VCaP (cell line): ENCODE measurements around the gene PRMT2.

Experiments
- H3K27ac ChIP-seq: fragments of 450-650 bp; 2 replicates; pipeline ENCODE4 v1.5.1; 2017
- TF ChIP-seq, protein P1 (sequence below): fragments of 450-650 bp; conservative IDR thresholded peaks from 2 replicates; pipeline ENCODE4 v1.5.1; 2017; ENCODE audit warnings: mild to moderate bottlenecking, moderate library complexity

Gene PRMT2

DNA sequence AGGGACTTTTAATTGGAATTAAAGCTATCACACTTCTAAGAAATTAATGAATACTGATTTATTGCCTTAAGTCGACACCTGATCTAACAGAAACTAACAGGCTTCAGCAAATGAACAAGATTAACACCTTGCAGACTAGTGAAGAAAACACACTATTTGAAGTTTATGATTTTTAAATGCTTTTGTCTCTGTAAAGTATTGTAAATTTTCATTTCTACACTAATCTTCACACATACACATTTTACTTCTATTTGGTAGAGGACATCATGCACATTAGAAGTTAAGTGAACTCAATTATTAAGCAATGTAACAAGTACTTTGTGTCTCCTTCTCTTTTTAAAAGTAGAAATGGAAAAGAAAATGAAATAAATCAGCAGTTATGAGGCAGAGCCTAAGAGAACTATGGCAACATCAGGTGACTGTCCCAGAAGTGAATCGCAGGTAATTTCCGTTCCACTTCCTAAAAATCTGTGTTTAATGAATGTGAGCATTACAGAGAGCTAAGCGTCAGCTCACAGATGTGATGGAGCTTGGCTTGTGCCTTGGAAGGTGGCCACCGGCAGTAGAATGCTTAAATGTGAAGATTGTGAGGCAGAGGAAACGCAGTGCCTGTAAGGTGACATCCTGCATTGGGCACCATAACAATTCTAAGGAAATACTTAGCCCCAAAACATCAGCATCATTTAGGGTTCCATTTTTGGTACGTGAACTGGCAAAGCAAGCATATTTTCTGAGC lies 1.2 kb downstream of the PRMT2 start:
- TF ChIP-seq, protein P1, sequence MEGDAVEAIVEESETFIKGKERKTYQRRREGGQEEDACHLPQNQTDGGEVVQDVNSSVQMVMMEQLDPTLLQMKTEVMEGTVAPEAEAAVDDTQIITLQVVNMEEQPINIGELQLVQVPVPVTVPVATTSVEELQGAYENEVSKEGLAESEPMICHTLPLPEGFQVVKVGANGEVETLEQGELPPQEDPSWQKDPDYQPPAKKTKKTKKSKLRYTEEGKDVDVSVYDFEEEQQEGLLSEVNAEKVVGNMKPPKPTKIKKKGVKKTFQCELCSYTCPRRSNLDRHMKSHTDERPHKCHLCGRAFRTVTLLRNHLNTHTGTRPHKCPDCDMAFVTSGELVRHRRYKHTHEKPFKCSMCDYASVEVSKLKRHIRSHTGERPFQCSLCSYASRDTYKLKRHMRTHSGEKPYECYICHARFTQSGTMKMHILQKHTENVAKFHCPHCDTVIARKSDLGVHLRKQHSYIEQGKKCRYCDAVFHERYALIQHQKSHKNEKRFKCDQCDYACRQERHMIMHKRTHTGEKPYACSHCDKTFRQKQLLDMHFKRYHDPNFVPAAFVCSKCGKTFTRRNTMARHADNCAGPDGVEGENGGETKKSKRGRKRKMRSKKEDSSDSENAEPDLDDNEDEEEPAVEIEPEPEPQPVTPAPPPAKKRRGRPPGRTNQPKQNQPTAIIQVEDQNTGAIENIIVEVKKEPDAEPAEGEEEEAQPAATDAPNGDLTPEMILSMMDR, result no peak
- peak overlapping the region; percentile 95 for H3K27ac ChIP-seq

DNA sequence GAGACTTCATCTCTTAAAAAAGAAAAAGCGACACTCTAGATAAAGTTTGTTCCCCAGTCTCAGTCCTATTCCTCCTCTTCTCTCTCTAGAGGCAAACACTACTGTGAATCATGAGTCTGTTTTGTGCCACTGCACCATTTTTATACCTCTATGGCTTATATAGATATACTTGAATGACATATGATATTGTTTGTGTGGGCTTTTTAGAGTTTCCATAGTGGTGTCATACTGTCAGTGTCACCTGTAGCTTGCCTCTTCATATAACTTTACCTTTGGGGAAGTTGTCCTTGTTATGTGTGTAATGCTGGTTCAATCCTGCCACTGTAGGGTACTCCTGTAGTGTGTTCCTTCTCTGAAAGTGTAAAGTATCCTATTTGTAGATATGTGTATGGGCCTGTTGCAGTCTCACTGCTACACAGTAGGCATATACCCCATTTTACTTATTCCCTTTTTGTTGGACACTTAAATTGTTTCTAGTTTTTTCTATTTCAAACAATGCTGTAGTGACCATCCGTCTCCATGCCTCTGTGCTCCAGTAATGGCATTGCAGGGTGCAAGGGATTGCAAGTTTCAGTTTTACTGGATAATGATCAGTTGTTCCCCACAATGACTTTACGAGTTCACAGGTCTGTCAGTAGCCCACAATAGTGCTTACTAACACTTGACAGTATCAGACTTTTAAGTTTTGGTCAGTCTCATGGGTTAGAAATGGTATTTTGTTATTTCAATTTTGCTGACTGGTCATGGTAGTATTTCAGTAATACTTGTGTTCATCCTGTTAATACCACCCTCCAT lies 2.7 kb downstream of the PRMT2 start:
- no peak overlapping the region for H3K27ac ChIP-seq
- TF ChIP-seq, protein P1, result no peak

DNA sequence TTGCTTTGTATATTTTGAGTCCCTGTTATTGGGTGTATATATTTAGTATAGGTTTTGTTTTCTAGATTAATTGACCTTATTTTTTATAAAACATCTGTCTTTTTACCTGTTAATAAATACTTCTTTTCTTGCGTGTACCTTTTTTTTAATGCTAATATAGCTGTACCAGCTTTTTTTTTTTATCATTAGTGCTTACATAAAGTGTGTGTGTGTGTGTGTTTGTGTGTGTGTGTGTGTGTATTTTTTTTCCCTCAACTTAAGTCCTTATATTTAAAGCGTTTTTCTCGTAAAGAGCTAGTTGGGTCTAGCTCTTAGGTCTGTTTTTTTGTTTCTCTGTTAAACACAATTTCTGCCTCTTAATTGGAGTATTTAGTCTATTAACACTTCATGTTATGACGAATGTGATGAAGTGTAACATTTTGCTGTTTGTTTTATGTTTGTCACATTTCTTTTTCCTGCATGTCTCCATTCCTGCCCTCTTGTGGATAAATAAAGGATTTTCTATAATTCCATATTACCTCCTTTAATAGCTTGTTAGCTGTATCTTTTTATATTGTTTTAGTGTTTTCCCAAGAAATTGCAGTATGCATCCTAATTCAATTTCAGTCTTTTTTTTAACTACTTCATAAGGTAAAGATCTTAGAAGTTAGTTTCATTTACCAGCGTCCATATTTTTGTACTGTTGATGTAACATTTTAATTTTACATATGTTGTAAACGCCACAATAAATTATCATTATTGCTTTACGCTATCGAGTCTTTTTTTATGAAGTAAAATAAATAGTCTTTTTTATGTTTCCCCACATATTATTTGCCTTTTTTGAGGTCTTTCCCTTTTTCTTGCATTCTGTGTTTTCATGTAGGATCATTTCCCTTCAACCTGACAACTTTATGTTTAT lies 4.3 kb downstream of the PRMT2 start:
- H3K27ac ChIP-seq, result no peak overlapping the region
- TF ChIP-seq, protein P1, result peak; percentile 91

DNA sequence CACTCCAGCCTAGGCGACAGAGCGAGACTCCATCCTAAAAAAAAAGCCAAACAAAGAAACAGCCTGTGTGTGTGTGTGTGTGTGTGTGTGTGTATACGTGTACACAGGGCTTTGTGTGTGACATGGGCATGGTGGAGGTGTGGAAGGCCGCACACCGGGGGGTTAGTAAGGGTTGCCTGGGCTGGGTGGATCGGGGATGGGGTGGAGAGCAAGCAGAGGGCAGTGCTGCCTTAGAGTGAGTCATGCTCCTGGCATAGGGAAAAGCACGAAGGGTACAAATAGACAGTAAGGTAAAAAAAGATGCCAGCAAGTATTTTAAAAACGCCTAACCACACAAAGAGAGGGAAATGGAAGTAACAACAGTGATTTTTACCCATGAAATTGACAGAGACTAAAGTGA lies 6.2 kb downstream of the PRMT2 start:
- TF ChIP-seq, protein P1, result no peak
- no peak overlapping the region for H3K27ac ChIP-seq

DNA sequence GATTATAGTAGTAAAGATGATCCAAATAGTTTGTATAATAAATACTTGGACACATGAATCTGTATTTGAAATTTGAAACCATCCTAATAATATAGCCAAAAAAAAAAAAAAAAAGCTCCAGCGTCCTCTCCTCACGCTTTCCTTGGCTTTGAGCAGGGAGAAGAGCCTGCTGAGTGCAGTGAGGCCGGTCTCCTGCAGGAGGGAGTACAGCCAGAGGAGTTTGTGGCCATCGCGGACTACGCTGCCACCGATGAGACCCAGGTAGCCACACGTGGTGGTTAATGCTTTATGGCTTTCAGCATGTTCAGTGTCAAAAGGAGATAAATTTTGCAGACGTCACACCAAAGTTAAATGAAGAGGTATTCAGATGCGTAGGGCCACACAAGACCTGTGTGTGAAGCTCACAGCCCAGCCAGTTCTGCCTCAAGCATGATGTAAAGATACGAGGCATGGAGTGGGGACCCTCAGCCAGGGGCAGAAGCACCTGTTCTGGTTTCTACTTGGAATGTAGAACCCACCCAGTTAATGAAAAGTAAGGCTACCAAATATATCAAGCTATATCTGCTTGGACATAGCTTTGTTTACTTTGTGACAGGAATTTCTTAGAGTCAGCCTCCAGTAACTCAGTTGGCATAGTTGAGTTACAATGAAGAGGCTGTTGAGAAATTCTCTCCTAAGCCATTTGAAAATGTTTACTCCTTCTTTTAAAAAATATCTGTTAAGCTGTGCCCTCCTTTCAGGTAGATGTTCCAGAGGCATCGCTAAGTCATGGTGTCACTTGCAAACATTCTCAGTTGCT lies 8.1 kb downstream of the PRMT2 start:
- TF ChIP-seq, protein P1, result no peak
- H3K27ac ChIP-seq, result no peak overlapping the region

DNA sequence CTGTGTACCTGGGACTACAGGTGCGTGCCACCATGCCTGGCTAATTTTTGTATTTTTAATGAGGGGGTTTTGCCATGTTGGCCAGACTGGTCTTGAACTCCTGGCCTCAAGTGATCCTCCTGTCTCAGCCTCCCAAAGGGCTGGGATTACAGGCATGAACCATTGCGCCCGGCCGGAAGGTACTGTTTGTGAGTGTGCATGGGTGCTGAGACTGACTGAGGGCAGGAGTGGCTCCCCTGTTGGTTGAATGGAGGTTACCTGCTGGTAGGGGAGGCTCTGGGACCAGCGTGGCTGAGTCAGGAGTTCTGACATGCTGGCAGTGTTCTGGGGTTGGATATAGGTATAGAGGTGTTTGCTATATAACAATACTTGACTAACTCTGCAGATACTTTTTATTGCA lies 10.4 kb downstream of the PRMT2 start:
- TF ChIP-seq, protein P1, result no peak
- no peak overlapping the region for H3K27ac ChIP-seq
